GM12878 (cell line): ENCODE measurements around the gene GARS1. TPM values are rescaled to one million over a fixed set of nuclear protein-coding genes. Genes with fewer than 3 reads are reported as not detected.

ENCODE experiments used
- CEBPZ ChIP-seq: fragments of 150-350 bp; IDR thresholded peaks from 2 replicates; pipeline ENCODE4 v1.6.1; 2016; ENCODE audit warnings: low read depth, low read length
- CTCF ChIP-seq, 3 experiments: IDR thresholded peaks in 2 of 3; conservative IDR thresholded peaks in 1 of 3; 2 replicates each; pipeline ENCODE4 v1.5.1; 2011; ENCODE audit warnings: low read depth in 3 of 3, low read length in 3 of 3, mild to moderate bottlenecking in 3 of 3, control low read depth in 2 of 3, moderate library complexity in 2 of 3, inconsistent platforms in 1 of 3, mixed read lengths in 1 of 3; ENCODE audit not compliant: control insufficient read depth in 2 of 3, insufficient read depth in 1 of 3; ENCODE audit errors: extremely low read depth in 1 of 3
- EGR1 ChIP-seq, 2 experiments: IDR thresholded peaks; 1 replicate in 1 of 2; 2 replicates in 1 of 2; pipeline ENCODE4 v1.6.1; 2011 to 2012; ENCODE audit warnings: low read depth in 2 of 2, low read length in 2 of 2, borderline replicate concordance in 1 of 2, mild to moderate bottlenecking in 1 of 2, moderate library complexity in 1 of 2
- NKRF ChIP-seq: fragments of 450-650 bp; conservative IDR thresholded peaks from 2 replicates; pipeline ENCODE4 v1.6.1; 2017; ENCODE audit warnings: mild to moderate bottlenecking, moderate library complexity
- RBBP5 ChIP-seq: fragments of 200-600 bp; sonication (generic); conservative IDR thresholded peaks from 2 replicates; pipeline ENCODE4 v1.6.1; 2016
- RUNX3 ChIP-seq: IDR thresholded peaks from 2 replicates; pipeline ENCODE4 v1.6.1; 2012; ENCODE audit warnings: low read length, inconsistent platforms
- SIN3A ChIP-seq: IDR thresholded peaks from 2 replicates; pipeline ENCODE4 v1.6.1; 2012; ENCODE audit warnings: low read depth, low read length, improper control_type of control experiment
- SMARCA5 ChIP-seq: fragments of 450-650 bp; IDR thresholded peaks from 2 replicates; pipeline ENCODE4 v1.6.1; 2017; ENCODE audit warnings: mild to moderate bottlenecking
- polyA plus RNA-seq, 11 experiments: library from polyadenylated mRNA; depleted of rRNA in 4 of 11; unstranded in 6 of 11; stranded (reverse) in 5 of 11; fragments of >200 nt; fragmentation: Nextera tagmentation in 4 of 11; fragmentation: Illumina TruSeq in 1 of 11; extraction: Ambion mirVana in 4 of 11; extraction: Trizol in 1 of 11; gene quantifications; 1 replicate in 1 of 11; 2 replicates in 10 of 11; pipeline versions ENCODE4 v1.2.1 to v1.2.3, GENCODE V29; 2011 to 2016; ENCODE audit warnings: inconsistent platforms in 2 of 11, missing spikeins in 2 of 11, low read depth in 1 of 11
- total RNA-seq, 4 experiments: library from RNA; depleted of rRNA in 3 of 4; stranded (reverse); fragments of >200 nt in 3 of 4; fragmentation: Illumina TruSeq in 1 of 4; extraction: Trizol in 1 of 4; gene quantifications; 2 replicates each; pipeline versions ENCODE4 v1.2.1 to v1.2.3, GENCODE V29; 2013 to 2021

Gene GARS1
- total and polyA plus RNA-seq, 10 of the 15 experiments (the other 5 are each of a cell fraction or from before 2014, with no cell fraction given): 120 to 361 (median 187) TPM

- TF ChIP-seq CEBPZ (no peak), NKRF (no peak), SIN3A (no peak), SMARCA5 (no peak), RBBP5 (no peak), CTCF (IDR thresholded peaks at IDR 0.05 in 2 of 3, conservative IDR thresholded peaks at IDR 0.05 in 1 of 3; ENCODE audit: control insufficient read depth in 2 of 3, extremely low read depth in 1 of 3, insufficient read depth in 1 of 3, low read depth in 3 of 3, low read length in 3 of 3) (no peak), EGR1 (IDR thresholded peaks at IDR 0.05; ENCODE audit: borderline replicate concordance in 1 of 2, low read depth in 2 of 2, low read length in 2 of 2) (no peak), RUNX3 (no peak)
Observed at GRCh38 chr7:30596721-30597120, 2.0 kb downstream of the GARS1 start (continued).
